ENCODE data around the gene FSIP1. TPM values are rescaled to one million over a fixed set of nuclear protein-coding genes. Genes with fewer than 3 reads are reported as not detected.
A peak's percentile ranks its signal among the peaks of the same experiment; 100 is the strongest.

FSIP1 gene
- total and polyA plus RNA-seq, 4 donors, result 3.6 to 7.3 (median 5.1) TPM

GRCh38 chr15:39736412-39737195, 46.0 kb downstream of the FSIP1 start:
- WGBS (ENCODE audit: insufficient coverage), result 48% methylated on average over 4 of the region's 6 CpGs
- H3K9me3 ChIP-seq (ENCODE audit: control insufficient read depth, insufficient read depth, low read length), result no peaks in the 10 kb centered on the region
- no peak overlapping the region for H3K27ac ChIP-seq (ENCODE audit: low read depth, low read length)
- DNase-seq (ENCODE audit: low read depth in 4 of 6, low spot score in 6 of 6), result peak in 2 of 6 donors; percentile 34 to 47
- peaks cover 6% of the 10 kb centered on the region for H3K4me1 ChIP-seq (ENCODE audit: control insufficient read depth, insufficient read depth, low read length)
- H3K4me3 ChIP-seq (ENCODE audit: low read depth, low read length), result no peak overlapping the region
- no peaks in the 10 kb centered on the region for H3K36me3 ChIP-seq (ENCODE audit: control insufficient read depth, insufficient read depth, low read length)
- no peaks in the 10 kb centered on the region for H3K27me3 ChIP-seq (ENCODE audit: control insufficient read depth, insufficient read depth, low read length)

DNA sequence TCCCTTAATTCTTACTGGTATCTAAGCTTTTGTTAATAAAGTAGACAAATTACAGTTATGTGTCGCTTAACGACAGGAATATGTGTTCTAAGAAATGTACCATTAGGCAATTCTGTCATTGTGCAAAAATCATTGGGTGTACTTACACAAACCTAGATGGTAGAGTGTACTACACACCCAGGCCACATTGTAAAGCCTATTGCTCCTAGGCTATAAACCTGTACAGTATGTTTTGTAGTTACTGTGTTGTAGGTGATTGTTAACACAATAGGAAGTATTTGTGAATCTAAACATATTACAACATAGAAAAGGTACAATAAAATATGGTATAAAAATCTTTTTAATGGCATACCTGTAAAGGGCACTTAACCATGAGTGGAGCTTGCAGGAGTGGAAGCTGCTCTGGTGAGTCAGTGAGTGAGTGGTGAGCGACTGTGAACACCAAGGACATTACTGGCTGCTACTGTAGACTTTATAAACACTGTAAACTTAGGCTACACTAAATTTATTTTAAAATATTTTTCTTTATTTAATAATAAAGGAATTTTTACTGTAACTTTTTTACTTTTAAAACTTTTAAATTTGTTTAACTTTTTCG, 47.4 kb downstream of the FSIP1 start:
- Histone ChIP-seq H3K4me3 (ENCODE audit: low read depth, low read length) (no peak overlapping the region), H3K27ac (ENCODE audit: low read depth, low read length) (no peak overlapping the region), H3K27me3 (ENCODE audit: control insufficient read depth, insufficient read depth, low read length) (no peaks in the 10 kb centered on the region), H3K36me3 (ENCODE audit: control insufficient read depth, insufficient read depth, low read length) (no peaks in the 10 kb centered on the region), H3K9me3 (ENCODE audit: control insufficient read depth, insufficient read depth, low read length) (no peaks in the 10 kb centered on the region), H3K4me1 (ENCODE audit: control insufficient read depth, insufficient read depth, low read length) (peaks cover 6% of the 10 kb centered on the region)
- WGBS (ENCODE audit: insufficient coverage), result no CpG with 5 or more reads among the region's 4 CpGs
- no peak for DNase-seq (ENCODE audit: low read depth in 4 of 6, low spot score in 6 of 6)

DNA sequence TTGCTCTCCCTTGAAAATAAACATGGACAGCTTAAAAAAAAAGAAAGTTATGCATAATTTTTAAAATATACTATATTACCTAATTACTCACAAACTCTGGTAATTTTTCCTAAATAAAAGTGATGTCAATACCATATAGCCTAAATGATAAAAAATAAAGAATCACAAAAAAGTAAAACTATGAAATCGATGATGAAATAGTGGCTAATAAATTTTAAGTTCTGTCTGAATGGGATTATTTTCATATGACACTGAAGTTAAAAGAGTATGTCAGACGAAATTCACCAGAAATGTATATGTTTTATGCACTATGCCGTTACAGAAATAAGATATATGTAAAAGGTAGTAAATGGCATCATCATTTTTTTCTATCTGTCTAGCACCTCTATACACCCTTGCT, 51.4 kb downstream of the FSIP1 start:
- Histone ChIP-seq H3K27me3 (ENCODE audit: control insufficient read depth, insufficient read depth, low read length) (no peaks in the 10 kb centered on the region), H3K4me3 (ENCODE audit: low read depth, low read length) (no peak overlapping the region), H3K36me3 (ENCODE audit: control insufficient read depth, insufficient read depth, low read length) (no peaks in the 10 kb centered on the region), H3K9me3 (ENCODE audit: control insufficient read depth, insufficient read depth, low read length) (peaks cover 1% of the 10 kb centered on the region), H3K4me1 (ENCODE audit: control insufficient read depth, insufficient read depth, low read length) (no peaks in the 10 kb centered on the region), H3K27ac (ENCODE audit: low read depth, low read length) (no peak overlapping the region)
- WGBS (ENCODE audit: insufficient coverage), result no CpG with 5 or more reads among the region's 3 CpGs
- DNase-seq (ENCODE audit: low read depth in 4 of 6, low spot score in 6 of 6), result no peak

- H3K27me3 ChIP-seq (ENCODE audit: control insufficient read depth, insufficient read depth, low read length), result no peaks in the 10 kb centered on the region
- no peak overlapping the region for H3K4me3 ChIP-seq (ENCODE audit: low read depth, low read length)
- H3K36me3 ChIP-seq (ENCODE audit: control insufficient read depth, insufficient read depth, low read length), result no peaks in the 10 kb centered on the region
- no peak overlapping the region for H3K27ac ChIP-seq (ENCODE audit: low read depth, low read length)
- no peak for DNase-seq (ENCODE audit: low read depth in 4 of 6, low spot score in 6 of 6)
- H3K9me3 ChIP-seq (ENCODE audit: control insufficient read depth, insufficient read depth, low read length), result peaks cover 1% of the 10 kb centered on the region
- H3K4me1 ChIP-seq (ENCODE audit: control insufficient read depth, insufficient read depth, low read length), result no peaks in the 10 kb centered on the region
- 57% methylated on average over 4 of the region's 5 CpGs for WGBS (ENCODE audit: insufficient coverage)
Measured at GRCh38 chr15:39730552-39730951, 52.1 kb downstream of the FSIP1 start.

GRCh38 chr15:39729500-39729899, 53.1 kb downstream of the FSIP1 start:
- Histone ChIP-seq H3K27me3 (ENCODE audit: control insufficient read depth, insufficient read depth, low read length) (no peaks in the 10 kb centered on the region), H3K27ac (ENCODE audit: low read depth, low read length) (no peak overlapping the region), H3K36me3 (ENCODE audit: control insufficient read depth, insufficient read depth, low read length) (no peaks in the 10 kb centered on the region), H3K4me3 (ENCODE audit: low read depth, low read length) (no peak overlapping the region), H3K4me1 (ENCODE audit: control insufficient read depth, insufficient read depth, low read length) (no peaks in the 10 kb centered on the region), H3K9me3 (ENCODE audit: control insufficient read depth, insufficient read depth, low read length) (peaks cover 1% of the 10 kb centered on the region)
- 100% methylated on average over 2 of the region's 4 CpGs for WGBS (ENCODE audit: insufficient coverage)
- no peak for DNase-seq (ENCODE audit: low read depth in 4 of 6, low spot score in 6 of 6)

DNA sequence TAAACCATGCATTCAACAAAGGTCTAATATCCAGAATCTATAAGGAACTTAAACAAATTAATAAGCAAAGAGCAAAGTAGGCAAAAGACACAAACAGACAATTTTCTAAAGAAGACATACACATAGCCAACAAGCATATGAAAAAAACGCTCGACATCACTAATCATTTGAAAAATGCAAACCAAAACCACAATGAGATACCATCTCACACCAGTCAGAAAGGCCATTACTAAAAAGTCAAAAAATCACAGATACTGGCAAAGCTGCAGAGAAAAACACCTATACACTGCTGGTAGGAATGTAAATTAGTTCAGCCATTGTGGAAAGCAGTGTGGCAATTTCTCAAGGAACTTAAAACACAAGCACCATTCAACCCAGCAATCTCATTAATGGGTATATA, 53.8 kb downstream of the FSIP1 start:
- no peak for DNase-seq (ENCODE audit: low read depth in 4 of 6, low spot score in 6 of 6)
- no peak overlapping the region for H3K4me3 ChIP-seq (ENCODE audit: low read depth, low read length)
- H3K4me1 ChIP-seq (ENCODE audit: control insufficient read depth, insufficient read depth, low read length), result no peaks in the 10 kb centered on the region
- H3K9me3 ChIP-seq (ENCODE audit: control insufficient read depth, insufficient read depth, low read length), result peaks cover 1% of the 10 kb centered on the region
- no peaks in the 10 kb centered on the region for H3K27me3 ChIP-seq (ENCODE audit: control insufficient read depth, insufficient read depth, low read length)
- no CpG with 5 or more reads among the region's 2 CpGs for WGBS (ENCODE audit: insufficient coverage)
- no peak overlapping the region for H3K27ac ChIP-seq (ENCODE audit: low read depth, low read length)
- H3K36me3 ChIP-seq (ENCODE audit: control insufficient read depth, insufficient read depth, low read length), result no peaks in the 10 kb centered on the region

GRCh38 chr15:39721893-39722292, 60.7 kb downstream of the FSIP1 start:
- Histone ChIP-seq H3K9me3 (ENCODE audit: control insufficient read depth, insufficient read depth, low read length) (no peaks in the 10 kb centered on the region), H3K4me3 (ENCODE audit: low read depth, low read length) (no peak overlapping the region), H3K27ac (ENCODE audit: low read depth, low read length) (no peak overlapping the region), H3K4me1 (ENCODE audit: control insufficient read depth, insufficient read depth, low read length) (no peaks in the 10 kb centered on the region), H3K36me3 (ENCODE audit: control insufficient read depth, insufficient read depth, low read length) (no peaks in the 10 kb centered on the region), H3K27me3 (ENCODE audit: control insufficient read depth, insufficient read depth, low read length) (no peaks in the 10 kb centered on the region)
- 88% methylated on average over 4 of the region's 6 CpGs for WGBS (ENCODE audit: insufficient coverage)
- DNase-seq (ENCODE audit: low read depth in 4 of 6, low spot score in 6 of 6), result no peak

GRCh38 chr15:39720621-39721611, 61.7 kb downstream of the FSIP1 start:
- no peaks in the 10 kb centered on the region for H3K4me1 ChIP-seq (ENCODE audit: control insufficient read depth, insufficient read depth, low read length)
- no peak overlapping the region for H3K4me3 ChIP-seq (ENCODE audit: low read depth, low read length)
- WGBS (ENCODE audit: insufficient coverage), result 100% methylated on average over 2 of the region's 6 CpGs
- H3K36me3 ChIP-seq (ENCODE audit: control insufficient read depth, insufficient read depth, low read length), result no peaks in the 10 kb centered on the region
- no peaks in the 10 kb centered on the region for H3K9me3 ChIP-seq (ENCODE audit: control insufficient read depth, insufficient read depth, low read length)
- no peaks in the 10 kb centered on the region for H3K27me3 ChIP-seq (ENCODE audit: control insufficient read depth, insufficient read depth, low read length)
- H3K27ac ChIP-seq (ENCODE audit: low read depth, low read length), result no peak overlapping the region
- no peak for DNase-seq (ENCODE audit: low read depth in 4 of 6, low spot score in 6 of 6)

DNA sequence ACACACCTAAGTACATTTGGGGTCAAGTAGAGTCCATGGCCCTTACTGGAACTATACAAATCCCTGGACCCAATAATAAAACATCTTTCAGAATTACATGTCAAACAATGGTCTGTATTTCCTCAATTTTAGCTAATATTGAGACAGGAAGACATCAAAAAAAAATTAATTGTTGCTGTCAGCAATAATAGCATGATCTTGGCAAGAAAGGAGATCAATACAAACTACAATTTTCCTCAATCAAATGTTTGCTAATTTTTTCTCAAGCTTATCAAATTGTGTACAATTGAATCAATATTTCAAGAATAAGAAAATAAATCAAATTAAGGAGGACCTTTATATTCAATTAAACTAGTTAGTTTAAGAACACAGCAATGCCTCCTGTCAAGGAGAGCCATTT, 62.6 kb downstream of the FSIP1 start:
- Histone ChIP-seq H3K4me1 (ENCODE audit: control insufficient read depth, insufficient read depth, low read length) (no peaks in the 10 kb centered on the region), H3K27me3 (ENCODE audit: control insufficient read depth, insufficient read depth, low read length) (no peaks in the 10 kb centered on the region), H3K9me3 (ENCODE audit: control insufficient read depth, insufficient read depth, low read length) (no peaks in the 10 kb centered on the region), H3K27ac (ENCODE audit: low read depth, low read length) (no peak overlapping the region), H3K4me3 (ENCODE audit: low read depth, low read length) (no peak overlapping the region), H3K36me3 (ENCODE audit: control insufficient read depth, insufficient read depth, low read length) (no peaks in the 10 kb centered on the region)
- no peak for DNase-seq (ENCODE audit: low read depth in 4 of 6, low spot score in 6 of 6)

Measured in spinal cord (tissue), 10 donors.